PC-9 (cell line): ENCODE measurements around the gene PSMC1. TPM values are rescaled to one million over a fixed set of nuclear protein-coding genes. Genes with fewer than 3 reads are reported as not detected.

ENCODE experiments used
- BruUV-seq: library from RNA; stranded (reverse); fragments of 400-500 nt; replicated peaks from 2 replicates; lab custom pipeline; 2021; lab: Mats Ljungman, UMichigan
- CTCF ChIA-PET: fragments of 300-600 bp; sonication (Branson Sonifier 250); formaldehyde crosslinking; loops from one replicate; lab custom pipeline; 2022; ENCODE audit warnings: antibody characterized with exemption; lab: Charles Lee
- POLR2A ChIA-PET: fragments of 300-600 bp; sonication (Branson Sonifier 250); formaldehyde crosslinking; loops from one replicate; lab custom pipeline; 2022; ENCODE audit warnings: antibody characterized with exemption; ENCODE audit not compliant: unreplicated experiment; lab: Charles Lee
- DNase-seq, 2 experiments: peaks; one replicate each; pipeline versions ENCODE4 v3.0.0 to v3.0.0-alpha.2; 2015 to 2022; ENCODE audit warnings: mixed read lengths in 1 of 2
- H2AFZ ChIP-seq: fragments of 200-600 bp; sonication (generic); 2 replicates; pipeline ENCODE4 v1.8.1; 2017; ENCODE audit warnings: antibody characterized with exemption
- H3F3A ChIP-seq: fragments of 200-600 bp; sonication (generic); 2 replicates; pipeline ENCODE4 v1.8.1; 2017; ENCODE audit warnings: antibody characterized with exemption, mild to moderate bottlenecking, low read depth; ENCODE audit not compliant: insufficient read depth
- H3K27ac ChIP-seq: fragments of 200-600 bp; sonication (generic); 2 replicates; pipeline ENCODE4 v1.6.1; 2016; ENCODE audit warnings: mixed run types
- H3K27me3 ChIP-seq: fragments of 200-600 bp; sonication (generic); 2 replicates; pipeline ENCODE4 v1.6.1; 2016; ENCODE audit warnings: low read depth, mixed run types; ENCODE audit not compliant: insufficient read depth
- H3K36me3 ChIP-seq: fragments of 200-600 bp; sonication (generic); 2 replicates; pipeline ENCODE4 v1.6.1; 2016; ENCODE audit warnings: low read depth, mixed run types
- H3K4me1 ChIP-seq: fragments of 200-600 bp; sonication (generic); replicated peaks from 2 replicates; pipeline ENCODE4 v1.6.1; 2016; ENCODE audit warnings: mixed run types; ENCODE audit not compliant: insufficient read depth
- H3K4me2 ChIP-seq: fragments of 200-600 bp; sonication (generic); 2 replicates; pipeline ENCODE4 v1.6.1; 2017; ENCODE audit warnings: mixed run types
- H3K4me3 ChIP-seq: fragments of 200-600 bp; sonication (generic); 2 replicates; pipeline ENCODE4 v1.6.1; 2016; ENCODE audit warnings: mixed run types
- H3K79me2 ChIP-seq: fragments of 200-600 bp; sonication (generic); 2 replicates; pipeline ENCODE4 v1.6.1; 2017; ENCODE audit warnings: low read depth, mixed run types
- H3K9me2 ChIP-seq: fragments of 200-600 bp; sonication (generic); 2 replicates; pipeline ENCODE4 v1.8.1; 2017; ENCODE audit warnings: mild to moderate bottlenecking; ENCODE audit not compliant: insufficient read depth
- H3K9me3 ChIP-seq: fragments of 200-600 bp; sonication (generic); 2 replicates; pipeline ENCODE4 v1.8.1; 2016; ENCODE audit warnings: low read depth; ENCODE audit not compliant: insufficient read depth
- H4K20me1 ChIP-seq: fragments of 200-600 bp; sonication (generic); 2 replicates; pipeline ENCODE4 v1.8.1; 2017; ENCODE audit not compliant: insufficient read depth
- EZH2 ChIP-seq: fragments of 200-600 bp; sonication (generic); IDR thresholded peaks from 2 replicates; pipeline ENCODE4 v1.8.0; 2017; ENCODE audit warnings: antibody characterized with exemption, low read depth
- intact Hi-C: fragments of 100-400 bp; cut with micrococcal nuclease; formaldehyde crosslinking; loops from one replicate; pipeline ENCODE4 v1.10.0; 2022; ENCODE audit not compliant: unreplicated experiment
- total RNA-seq: library from RNA; stranded (reverse); gene quantifications from 2 replicates; pipeline ENCODE4 v1.2.3, GENCODE V29; 2021
- TF ChIP-seq, protein P1 (sequence below): fragments of 200-600 bp; sonication (generic); conservative IDR thresholded peaks from 2 replicates; pipeline ENCODE4 v1.6.1; 2017; ENCODE audit warnings: mixed run types, antibody characterized with exemption, mild to moderate bottlenecking, moderate library complexity

PSMC1 gene
- total RNA-seq, 1 experiment from 2014 or later = 50.8 TPM

DNA sequence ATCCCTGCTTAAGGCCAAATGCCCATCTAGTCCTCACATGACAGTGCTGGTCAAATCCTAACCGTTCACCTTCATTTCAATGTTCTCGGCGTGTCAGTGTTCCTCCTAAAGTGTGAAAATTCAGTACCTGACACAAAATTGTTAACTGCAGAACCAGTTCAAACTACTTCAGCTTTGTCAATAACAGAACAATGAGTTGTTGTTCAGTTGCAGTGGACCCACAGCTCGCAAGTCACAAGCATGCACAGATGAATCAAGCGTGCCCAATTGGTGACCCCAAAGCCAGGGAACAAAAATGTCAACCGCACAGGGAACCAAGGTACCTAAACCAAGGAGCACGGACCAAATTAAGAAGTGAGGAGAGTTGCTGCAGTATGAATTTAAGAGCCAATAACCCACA, 52.2 kb downstream of the PSMC1 start:
- no peak overlapping the region for H3K4me3 ChIP-seq
- no peaks in the 10 kb centered on the region for H3K4me1 ChIP-seq
- no peak for DNase-seq
- H2AFZ ChIP-seq = no peak overlapping the region
- no peaks in the 10 kb centered on the region for H3K9me2 ChIP-seq
- no peaks in the 10 kb centered on the region for H3F3A ChIP-seq
- no peaks in the 10 kb centered on the region for H3K79me2 ChIP-seq
- no peaks in the 10 kb centered on the region for H4K20me1 ChIP-seq
- H3K4me2 ChIP-seq = no peak overlapping the region
- no peaks in the 10 kb centered on the region for H3K9me3 ChIP-seq
- ChIA-PET CTCF (no interaction called here), POLR2A (no interaction called here)
- TF ChIP-seq EZH2 = no peak
- TF ChIP-seq, protein P1, sequence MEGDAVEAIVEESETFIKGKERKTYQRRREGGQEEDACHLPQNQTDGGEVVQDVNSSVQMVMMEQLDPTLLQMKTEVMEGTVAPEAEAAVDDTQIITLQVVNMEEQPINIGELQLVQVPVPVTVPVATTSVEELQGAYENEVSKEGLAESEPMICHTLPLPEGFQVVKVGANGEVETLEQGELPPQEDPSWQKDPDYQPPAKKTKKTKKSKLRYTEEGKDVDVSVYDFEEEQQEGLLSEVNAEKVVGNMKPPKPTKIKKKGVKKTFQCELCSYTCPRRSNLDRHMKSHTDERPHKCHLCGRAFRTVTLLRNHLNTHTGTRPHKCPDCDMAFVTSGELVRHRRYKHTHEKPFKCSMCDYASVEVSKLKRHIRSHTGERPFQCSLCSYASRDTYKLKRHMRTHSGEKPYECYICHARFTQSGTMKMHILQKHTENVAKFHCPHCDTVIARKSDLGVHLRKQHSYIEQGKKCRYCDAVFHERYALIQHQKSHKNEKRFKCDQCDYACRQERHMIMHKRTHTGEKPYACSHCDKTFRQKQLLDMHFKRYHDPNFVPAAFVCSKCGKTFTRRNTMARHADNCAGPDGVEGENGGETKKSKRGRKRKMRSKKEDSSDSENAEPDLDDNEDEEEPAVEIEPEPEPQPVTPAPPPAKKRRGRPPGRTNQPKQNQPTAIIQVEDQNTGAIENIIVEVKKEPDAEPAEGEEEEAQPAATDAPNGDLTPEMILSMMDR = no peak
- intact Hi-C loops = no loop called here
- BruUV-seq = no TSS peak
- no peaks in the 10 kb centered on the region for H3K36me3 ChIP-seq
- H3K27ac ChIP-seq = no peak overlapping the region
- no peaks in the 10 kb centered on the region for H3K27me3 ChIP-seq

DNA sequence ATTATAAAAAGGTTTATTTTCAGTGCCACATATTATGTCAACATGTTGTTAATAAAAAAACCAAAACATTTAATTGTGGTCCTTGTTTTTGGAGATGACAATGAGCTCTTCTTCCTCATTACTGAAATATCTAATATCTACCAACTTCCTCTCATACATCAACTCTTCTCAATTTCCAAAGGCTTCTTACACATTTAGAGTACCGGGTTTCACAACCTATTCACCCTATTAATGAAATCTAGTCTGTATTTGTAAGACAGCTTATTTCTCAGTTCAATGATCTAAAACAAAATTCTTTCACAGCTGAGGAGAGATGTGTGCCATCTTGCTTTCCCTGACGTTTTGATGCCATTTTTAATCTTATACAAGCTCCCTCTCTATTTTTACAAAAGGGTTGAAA, 60.9 kb downstream of the PSMC1 start:
- CTCF ChIA-PET = no interaction called here

DNA sequence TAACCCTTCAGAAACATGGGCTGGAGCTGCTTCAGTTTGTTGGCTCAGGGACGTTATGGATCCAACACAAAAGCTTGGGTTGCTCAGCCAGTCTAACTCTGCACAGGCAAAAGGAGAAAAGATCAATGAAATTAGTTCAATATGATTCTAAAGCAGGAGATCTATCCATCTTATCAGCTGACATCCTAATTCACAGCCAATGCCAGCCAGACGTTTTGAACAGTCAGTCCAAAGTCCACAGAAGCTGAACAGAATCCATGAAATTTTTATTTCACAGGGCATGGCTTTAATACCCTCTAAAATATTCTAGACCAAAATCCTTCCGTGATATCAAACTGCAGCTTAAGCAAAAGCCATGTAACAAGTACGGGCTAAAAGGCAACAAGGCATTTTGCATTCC, 61.7 kb downstream of the PSMC1 start:
- H3K79me2 ChIP-seq = 0 out of 2 replicates have a peak, but pooled peaks cover 5% of the 10 kb centered on the region
- H3F3A ChIP-seq = no peaks in the 10 kb centered on the region
- no peak overlapping the region for H3K4me3 ChIP-seq
- POLR2A ChIA-PET = no interaction called here
- no peak overlapping the region for H3K27ac ChIP-seq
- intact Hi-C loops = no loop called here
- no peak overlapping the region for H3K4me2 ChIP-seq
- TF ChIP-seq, protein P1 = no peak
- no peak for TF ChIP-seq EZH2
- no peaks in the 10 kb centered on the region for H3K9me3 ChIP-seq
- no peaks in the 10 kb centered on the region for H4K20me1 ChIP-seq
- H2AFZ ChIP-seq = no peak overlapping the region
- DNase-seq = no peak
- H3K9me2 ChIP-seq = no peaks in the 10 kb centered on the region
- CTCF ChIA-PET = no interaction called here
- H3K27me3 ChIP-seq = no peaks in the 10 kb centered on the region
- BruUV-seq = no TSS peak
- H3K36me3 ChIP-seq = no peaks in the 10 kb centered on the region
- no peaks in the 10 kb centered on the region for H3K4me1 ChIP-seq

More for the DNA sequence above, 60.9 kb downstream of the PSMC1 start:
- Histone ChIP-seq H4K20me1 (no peaks in the 10 kb centered on the region), H3K27me3 (no peaks in the 10 kb centered on the region), H3K79me2 (no peaks in the 10 kb centered on the region), H3K9me3 (no peaks in the 10 kb centered on the region), H3K9me2 (no peaks in the 10 kb centered on the region), H3K36me3 (no peaks in the 10 kb centered on the region), H3K27ac (no peak overlapping the region), H3K4me3 (no peak overlapping the region), H3K4me2 (no peak overlapping the region), H2AFZ (no peak overlapping the region), H3K4me1 (no peaks in the 10 kb centered on the region), H3F3A (no peaks in the 10 kb centered on the region)
- BruUV-seq = no TSS peak
- TF ChIP-seq, protein P1 = no peak
- TF ChIP-seq EZH2 = no peak
- intact Hi-C loops = no loop called here
- POLR2A ChIA-PET = no interaction called here
- DNase-seq = no peak
